Keratinocyte (primary cell): ENCODE results near the gene TSHZ1.

Experiments used
- CTCF ChIP-seq, 3 experiments: IDR thresholded peaks in 1 of 3; conservative IDR thresholded peaks in 1 of 3; optimal IDR thresholded peaks in 1 of 3; 2 replicates in 2 of 3; 3 replicates in 1 of 3; pipeline versions ENCODE3 to v1.5.1; 2011; ENCODE audit warnings: low read length in 3 of 3, mild to moderate bottlenecking in 3 of 3, moderate library complexity in 2 of 3, control low read depth in 1 of 3, inconsistent platforms in 1 of 3; ENCODE audit not compliant: insufficient read depth in 2 of 3; ENCODE audit errors: extremely low read depth in 1 of 3
- EZH2 ChIP-seq: IDR thresholded peaks from one replicate; pipeline ENCODE4 v1.6.1; 2012; ENCODE audit warnings: inconsistent platforms, mild to moderate bottlenecking, low read length, moderate library complexity

GRCh38 chr18:75338631-75339030 lies 128.0 kb downstream of the TSHZ1 start:
- no peak for TF ChIP-seq CTCF (optimal IDR thresholded peaks at IDR 0.05 in 1 of 3, IDR thresholded peaks at IDR 0.05 in 1 of 3, conservative IDR thresholded peaks at IDR 0.05 in 1 of 3; ENCODE audit: extremely low read depth in 1 of 3, insufficient read depth in 2 of 3, low read length in 3 of 3)
- no peak for TF ChIP-seq EZH2
